A673 (cell line): ENCODE results near the gene SH2D4B. TPM values are rescaled to one million over a fixed set of nuclear protein-coding genes. Genes with fewer than 3 reads are reported as not detected.

Source experiments
- BruUV-seq: library from RNA; stranded (reverse); fragments of 400-500 nt; replicated peaks from 2 replicates; lab custom pipeline; 2021; lab: Mats Ljungman, UMichigan
- CTCF ChIA-PET: fragments of 300-600 bp; sonication (Branson Sonifier 250); formaldehyde crosslinking; loops from one replicate; lab custom pipeline; 2022; ENCODE audit warnings: antibody characterized with exemption; lab: Charles Lee
- POLR2A ChIA-PET: fragments of 300-600 bp; sonication (Branson Sonifier 250); formaldehyde crosslinking; loops from one replicate; lab custom pipeline; 2022; ENCODE audit warnings: antibody characterized with exemption; ENCODE audit not compliant: low non-redundant PET; lab: Charles Lee
- DNase-seq: peaks from one replicate; pipeline ENCODE4 v3.0.0-alpha.2; 2015; ENCODE audit warnings: low spot score
- H3K27ac ChIP-seq: fragments of 200-600 bp; sonication (generic); 2 replicates; pipeline ENCODE4 v1.5.1; 2016; ENCODE audit warnings: mixed run types, low read depth, mild to moderate bottlenecking, mixed read lengths, antibody characterized with exemption, low read length; ENCODE audit not compliant: poor library complexity, severe bottlenecking
- H3K27me3 ChIP-seq: fragments of 200-600 bp; sonication (generic); replicated peaks from 2 replicates; pipeline ENCODE4 v1.6.1; 2017; ENCODE audit warnings: mixed run types, low read depth, mild to moderate bottlenecking, mixed read lengths, antibody characterized with exemption, low read length; ENCODE audit not compliant: insufficient read depth, poor library complexity
- H3K36me3 ChIP-seq: fragments of 200-600 bp; sonication (generic); 2 replicates; pipeline ENCODE4 v1.6.1; 2016; ENCODE audit warnings: mixed run types, mild to moderate bottlenecking, mixed read lengths, antibody characterized with exemption, low read length; ENCODE audit not compliant: insufficient read depth, poor library complexity, severe bottlenecking
- H3K4me1 ChIP-seq: fragments of 200-600 bp; sonication (generic); 2 replicates; pipeline ENCODE4 v1.6.1; 2017; ENCODE audit warnings: mixed run types, mild to moderate bottlenecking, mixed read lengths, antibody characterized with exemption, low read length; ENCODE audit not compliant: insufficient read depth, poor library complexity, severe bottlenecking
- H3K4me3 ChIP-seq: fragments of 200-600 bp; sonication (generic); 2 replicates; pipeline ENCODE4 v1.5.1; 2016; ENCODE audit warnings: low read depth, mixed run types, mild to moderate bottlenecking, mixed read lengths, low read length; ENCODE audit not compliant: poor library complexity, severe bottlenecking
- H3K9me3 ChIP-seq: fragments of 200-600 bp; sonication (generic); 2 replicates; pipeline ENCODE4 v1.6.1; 2016; ENCODE audit warnings: mixed run types, low read depth, mild to moderate bottlenecking, mixed read lengths, antibody characterized with exemption, low read length; ENCODE audit not compliant: poor library complexity, severe bottlenecking
- CTCF ChIP-seq: fragments of 300-800, 200-600 bp; sonication (generic); conservative IDR thresholded peaks from 2 replicates; pipeline ENCODE4 v1.5.1; 2017; ENCODE audit warnings: low read depth, mild to moderate bottlenecking, antibody characterized with exemption, low read length, moderate library complexity, mixed read lengths
- EZH2 ChIP-seq: fragments of 200-600 bp; sonication (generic); IDR thresholded peaks from 2 replicates; pipeline ENCODE4 v1.6.1; 2017; ENCODE audit warnings: borderline replicate concordance, low read depth, mild to moderate bottlenecking, mixed read lengths, antibody characterized with exemption, low read length; ENCODE audit not compliant: poor library complexity, severe bottlenecking
- intact Hi-C: fragments of 100-400 bp; cut with micrococcal nuclease; formaldehyde crosslinking; loops from one replicate; pipeline ENCODE4 v1.10.0; 2022; ENCODE audit not compliant: unreplicated experiment
- total RNA-seq: library from RNA; stranded (reverse); gene quantifications from 2 replicates; pipeline ENCODE4 v1.2.3, GENCODE V29; 2021

SH2D4B gene
- total RNA-seq, 1 experiment from 2014 or later: 0.19 TPM

- no peak for TF ChIP-seq CTCF
- no peak for TF ChIP-seq EZH2
- CTCF ChIA-PET: no interaction called here
- BruUV-seq: no TSS peak
- intact Hi-C loops: loop anchor here (10.0 kb wide), 1 partner anchor 250 kb away; no protein-coding TSS in a partner anchor
- POLR2A ChIA-PET: no interaction called here
- H3K27me3 ChIP-seq: no peaks in the 10 kb centered on the region
- H3K36me3 ChIP-seq: no peaks in the 10 kb centered on the region
- no peaks in the 10 kb centered on the region for H3K9me3 ChIP-seq
- no peak overlapping the region for H3K4me3 ChIP-seq
- H3K4me1 ChIP-seq: no peaks in the 10 kb centered on the region
- H3K27ac ChIP-seq: no peak overlapping the region
- no peak for DNase-seq
Measured at GRCh38 chr10:80694930-80695329, 157.2 kb downstream of the SH2D4B start.

Other genes with a start within 250 kb of the SH2D4B start
- not detected in 2 replicates for gene MAT1A, start 248.2 kb upstream of the SH2D4B start, total RNA-seq
- not detected in 2 replicates for gene DYDC1, start 181.1 kb upstream of the SH2D4B start, total RNA-seq
- gene DYDC2, start 181.1 kb upstream of the SH2D4B start, total RNA-seq: not detected in 2 replicates
- 98.7 and 100 TPM in 2 replicates for gene PRXL2A, start 129.4 kb upstream of the SH2D4B start, total RNA-seq
- 50.4 and 55.8 TPM in 2 replicates for gene TSPAN14, start 83.6 kb upstream of the SH2D4B start, total RNA-seq